ENCODE data around the gene NCOA7. TPM values are rescaled to one million over a fixed set of nuclear protein-coding genes. Genes with fewer than 3 reads are reported as not detected.

NCOA7 gene
- total RNA-seq, 2 donors from 2014 or later, result 11.4 to 15.2 TPM

GRCh38 chr6:125816828-125817280, 26.1 kb downstream of the NCOA7 start:
- peaks cover 28% of the 10 kb centered on the region for H3K4me1 Mint-ChIP-seq
- no peaks in the 10 kb centered on the region for H3K27me3 Mint-ChIP-seq (ENCODE audit: insufficient read depth)
- no peak overlapping the region for H3K9ac ChIP-seq (ENCODE audit: extremely low read depth, low read length, poor library complexity, severe bottlenecking)
- no peak for DNase-seq
- TF ChIP-seq, protein P1, sequence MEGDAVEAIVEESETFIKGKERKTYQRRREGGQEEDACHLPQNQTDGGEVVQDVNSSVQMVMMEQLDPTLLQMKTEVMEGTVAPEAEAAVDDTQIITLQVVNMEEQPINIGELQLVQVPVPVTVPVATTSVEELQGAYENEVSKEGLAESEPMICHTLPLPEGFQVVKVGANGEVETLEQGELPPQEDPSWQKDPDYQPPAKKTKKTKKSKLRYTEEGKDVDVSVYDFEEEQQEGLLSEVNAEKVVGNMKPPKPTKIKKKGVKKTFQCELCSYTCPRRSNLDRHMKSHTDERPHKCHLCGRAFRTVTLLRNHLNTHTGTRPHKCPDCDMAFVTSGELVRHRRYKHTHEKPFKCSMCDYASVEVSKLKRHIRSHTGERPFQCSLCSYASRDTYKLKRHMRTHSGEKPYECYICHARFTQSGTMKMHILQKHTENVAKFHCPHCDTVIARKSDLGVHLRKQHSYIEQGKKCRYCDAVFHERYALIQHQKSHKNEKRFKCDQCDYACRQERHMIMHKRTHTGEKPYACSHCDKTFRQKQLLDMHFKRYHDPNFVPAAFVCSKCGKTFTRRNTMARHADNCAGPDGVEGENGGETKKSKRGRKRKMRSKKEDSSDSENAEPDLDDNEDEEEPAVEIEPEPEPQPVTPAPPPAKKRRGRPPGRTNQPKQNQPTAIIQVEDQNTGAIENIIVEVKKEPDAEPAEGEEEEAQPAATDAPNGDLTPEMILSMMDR (conservative IDR thresholded peaks at IDR 0.05), result no peak
- H3K9me3 ChIP-seq (ENCODE audit: control insufficient read depth, low read length), result no peaks in the 10 kb centered on the region
- H3K27ac ChIP-seq (ENCODE audit: low read depth, low read length), result no peak overlapping the region
- no peaks in the 10 kb centered on the region for H3K36me3 ChIP-seq (ENCODE audit: control insufficient read depth, insufficient read depth, low read length)
- 100% methylated on average over 1 of the region's 1 CpG; no CpG with 5 or more reads in 1 of the 2 experiments for WGBS, 2 experiments (ENCODE audit: insufficient coverage in 1 of 2, insufficient read length in 1 of 2)
- H3K4me1 ChIP-seq (ENCODE audit: control insufficient read depth, insufficient read depth, low read length), result peaks cover 16% of the 10 kb centered on the region
- H3K4me3 Mint-ChIP-seq, result no peak overlapping the region
- no peaks in the 10 kb centered on the region for H3K36me3 Mint-ChIP-seq (ENCODE audit: low read depth)
- no peaks in the 10 kb centered on the region for H3K27me3 ChIP-seq (ENCODE audit: control insufficient read depth, insufficient read depth, low read length, poor library complexity, severe bottlenecking)
- H3K9me3 Mint-ChIP-seq, result no peaks in the 10 kb centered on the region
- no peak overlapping the region for H3K27ac Mint-ChIP-seq
- no peak overlapping the region for H3K4me3 ChIP-seq (ENCODE audit: low read length)

DNA sequence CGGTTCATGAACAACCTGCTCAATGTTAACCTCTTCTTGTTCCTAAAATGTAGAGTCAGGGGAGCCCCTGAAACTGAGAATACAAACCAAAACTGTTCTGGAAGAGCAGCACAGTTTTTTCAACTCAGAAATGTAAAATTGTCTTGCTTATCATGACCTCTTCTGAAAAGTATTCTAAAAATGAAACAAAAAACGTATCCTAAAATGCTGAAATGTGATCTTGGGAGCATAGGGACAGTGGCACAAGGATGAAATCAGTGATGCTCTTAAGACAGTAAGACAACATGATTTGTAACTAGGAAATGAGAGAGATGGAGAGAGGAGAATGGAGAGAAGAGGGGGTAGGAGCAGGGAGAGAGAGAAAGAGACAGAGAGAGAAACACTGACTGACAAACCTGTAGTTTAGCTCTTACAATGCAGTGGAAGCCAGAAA, 27.5 kb downstream of the NCOA7 start:
- Histone ChIP-seq H3K9me3 (ENCODE audit: control insufficient read depth, low read length) (no peaks in the 10 kb centered on the region), H3K4me3 (ENCODE audit: low read length) (peak overlapping the region; percentile 28), H3K4me1 (ENCODE audit: control insufficient read depth, insufficient read depth, low read length) (peaks cover 16% of the 10 kb centered on the region), H3K36me3 (ENCODE audit: control insufficient read depth, insufficient read depth, low read length) (no peaks in the 10 kb centered on the region), H3K27ac (ENCODE audit: low read depth, low read length) (no peak overlapping the region), H3K27me3 (ENCODE audit: control insufficient read depth, insufficient read depth, low read length, poor library complexity, severe bottlenecking) (no peaks in the 10 kb centered on the region), H3K9ac (ENCODE audit: extremely low read depth, low read length, poor library complexity, severe bottlenecking) (no peak overlapping the region)
- H3K9me3 Mint-ChIP-seq, result no peaks in the 10 kb centered on the region
- no peak for DNase-seq
- H3K27ac Mint-ChIP-seq, result no peak overlapping the region
- H3K4me1 Mint-ChIP-seq, result peaks cover 25% of the 10 kb centered on the region
- no peaks in the 10 kb centered on the region for H3K27me3 Mint-ChIP-seq (ENCODE audit: insufficient read depth)
- TF ChIP-seq, protein P1 (conservative IDR thresholded peaks at IDR 0.05), result no peak
- no peak overlapping the region for H3K4me3 Mint-ChIP-seq
- H3K36me3 Mint-ChIP-seq (ENCODE audit: low read depth), result no peaks in the 10 kb centered on the region
- WGBS, 2 experiments (ENCODE audit: insufficient coverage in 1 of 2, insufficient read length in 1 of 2), result 93 to 100% methylated on average over 1 to 2 of the region's 2 CpGs

DNA sequence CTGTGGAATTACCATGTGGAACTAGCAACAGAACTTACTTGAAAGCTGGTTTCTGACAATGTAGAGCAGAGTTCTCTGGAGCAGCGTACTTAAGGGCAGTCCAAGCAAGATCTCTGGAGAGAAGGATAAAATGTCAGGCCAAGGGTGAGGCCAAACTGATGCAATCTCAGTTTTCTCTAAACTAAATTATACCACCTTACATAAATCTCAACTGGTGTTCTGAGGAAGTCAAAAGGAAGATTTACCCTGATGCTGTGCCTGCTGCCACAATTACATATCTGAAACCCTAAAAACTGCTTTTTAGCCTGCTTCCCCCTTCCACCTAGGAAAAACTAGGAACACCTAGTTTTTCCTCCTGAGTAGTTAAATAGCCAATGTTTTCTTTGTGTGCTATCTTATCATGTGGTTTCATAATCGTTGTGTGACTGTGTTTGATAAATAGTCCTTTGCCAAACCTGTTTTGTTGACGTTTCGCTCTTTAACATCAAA, 28.1 kb downstream of the NCOA7 start:
- H3K27ac Mint-ChIP-seq, result no peak overlapping the region
- Histone ChIP-seq H3K36me3 (ENCODE audit: control insufficient read depth, insufficient read depth, low read length) (no peaks in the 10 kb centered on the region), H3K9ac (ENCODE audit: extremely low read depth, low read length, poor library complexity, severe bottlenecking) (no peak overlapping the region), H3K9me3 (ENCODE audit: control insufficient read depth, low read length) (no peaks in the 10 kb centered on the region), H3K27ac (ENCODE audit: low read depth, low read length) (no peak overlapping the region), H3K4me3 (ENCODE audit: low read length) (peak overlapping the region; percentile 28), H3K27me3 (ENCODE audit: control insufficient read depth, insufficient read depth, low read length, poor library complexity, severe bottlenecking) (no peaks in the 10 kb centered on the region), H3K4me1 (ENCODE audit: control insufficient read depth, insufficient read depth, low read length) (peaks cover 16% of the 10 kb centered on the region)
- 72 to 100% methylated on average over 1 to 2 of the region's 4 CpGs for WGBS, 2 experiments (ENCODE audit: insufficient coverage in 1 of 2, insufficient read length in 1 of 2)
- no peak for DNase-seq
- no peaks in the 10 kb centered on the region for H3K27me3 Mint-ChIP-seq (ENCODE audit: insufficient read depth)
- H3K4me3 Mint-ChIP-seq, result no peak overlapping the region
- H3K36me3 Mint-ChIP-seq (ENCODE audit: low read depth), result no peaks in the 10 kb centered on the region
- peaks cover 25% of the 10 kb centered on the region for H3K4me1 Mint-ChIP-seq
- TF ChIP-seq, protein P1 (conservative IDR thresholded peaks at IDR 0.05), result no peak
- H3K9me3 Mint-ChIP-seq, result no peaks in the 10 kb centered on the region
